ENCODE data around the gene PHF21A.

- TF ChIP-seq RARB (CRISPR knock-in tag; IDR thresholded peaks at IDR 0.05) (no peak), ZNF565 (CRISPR knock-in tag; conservative IDR thresholded peaks at IDR 0.05; ENCODE audit: low read depth) (no peak), CREB5 (CRISPR knock-in tag; IDR thresholded peaks at IDR 0.05; ENCODE audit: low read depth) (no peak), TSHZ2 (CRISPR knock-in tag; IDR thresholded peaks at IDR 0.05) (no peak), PATZ1 (CRISPR knock-in tag; IDR thresholded peaks at IDR 0.05; ENCODE audit: borderline replicate concordance) (no peak), CSDC2 (CRISPR knock-in tag; IDR thresholded peaks at IDR 0.05) (peak; percentile 27; the same call in 1 of the 2 replicates)
Observed at GRCh38 chr11:45885274-45885920, 235.9 kb downstream of the PHF21A start, which contains the start of gene MAPK8IP1.

Measured in SK-N-SH treated with all-trans-retinoic acid at 6 μM for 48 hours (cell line).